BLaER1 (cell line): ENCODE measurements around the gene DNAH17.

ENCODE experiments used
- H3K27ac ChIP-seq: shearing (Covaris generic); formaldehyde crosslinking; 2 replicates; pipeline ENCODE4 v1.8.1; 2022
- H3K27me3 ChIP-seq: shearing (Covaris generic); formaldehyde crosslinking; 2 replicates; pipeline ENCODE4 v1.8.1; 2022
- H3K36me3 ChIP-seq: shearing (Covaris generic); formaldehyde crosslinking; 2 replicates; pipeline ENCODE4 v1.8.1; 2022
- H3K4me1 ChIP-seq: shearing (Covaris generic); formaldehyde crosslinking; 2 replicates; pipeline ENCODE4 v1.8.1; 2022
- H3K4me2 ChIP-seq: shearing (Covaris generic); formaldehyde crosslinking; 2 replicates; pipeline ENCODE4 v1.8.1; 2022
- H3K4me3 ChIP-seq: shearing (Covaris generic); formaldehyde crosslinking; 2 replicates; pipeline ENCODE4 v1.8.1; 2022
- H3K9ac ChIP-seq: shearing (Covaris generic); formaldehyde crosslinking; 2 replicates; pipeline ENCODE4 v1.8.1; 2022
- H3K9me3 ChIP-seq: shearing (Covaris generic); formaldehyde crosslinking; 2 replicates; pipeline ENCODE4 v1.8.1; 2022
- H4K20me1 ChIP-seq: shearing (Covaris generic); formaldehyde crosslinking; 2 replicates; pipeline ENCODE4 v1.8.1; 2022
- Cebpa-rat ChIP-seq: shearing (Covaris generic); IDR thresholded peaks from 2 replicates; pipeline ENCODE4 v1.8.1; 2022

The DNAH17 gene

GRCh38 chr17:78529251-78529650, 47.9 kb downstream of the DNAH17 start:
- no peaks in the 10 kb centered on the region for H3K27me3 ChIP-seq
- H3K4me1 ChIP-seq, result peaks cover 24% of the 10 kb centered on the region
- no peaks in the 10 kb centered on the region for H3K36me3 ChIP-seq
- H4K20me1 ChIP-seq, result no peaks in the 10 kb centered on the region
- H3K4me2 ChIP-seq, result no peak overlapping the region
- H3K9me3 ChIP-seq, result no peaks in the 10 kb centered on the region
- H3K9ac ChIP-seq, result no peak overlapping the region
- H3K27ac ChIP-seq, result no peak overlapping the region
- H3K4me3 ChIP-seq, result no peak overlapping the region
- no peak for TF ChIP-seq Cebpa-rat

GRCh38 chr17:78528541-78528940, 48.7 kb downstream of the DNAH17 start:
- Histone ChIP-seq H3K9me3 (no peaks in the 10 kb centered on the region), H3K27ac (no peak overlapping the region), H3K4me1 (peaks cover 17% of the 10 kb centered on the region), H3K4me3 (no peak overlapping the region), H4K20me1 (no peaks in the 10 kb centered on the region), H3K9ac (no peak overlapping the region), H3K36me3 (no peaks in the 10 kb centered on the region), H3K27me3 (no peaks in the 10 kb centered on the region), H3K4me2 (peak overlapping the region; percentile 45)
- TF ChIP-seq Cebpa-rat, result no peak

GRCh38 chr17:78527345-78527744, 49.9 kb downstream of the DNAH17 start:
- no peaks in the 10 kb centered on the region for H3K9me3 ChIP-seq
- no peak overlapping the region for H3K4me3 ChIP-seq
- H3K9ac ChIP-seq, result no peak overlapping the region
- H3K36me3 ChIP-seq, result no peaks in the 10 kb centered on the region
- no peak for TF ChIP-seq Cebpa-rat
- H3K27ac ChIP-seq, result no peak overlapping the region
- peaks cover 15% of the 10 kb centered on the region for H3K4me1 ChIP-seq
- no peaks in the 10 kb centered on the region for H4K20me1 ChIP-seq
- no peak overlapping the region for H3K4me2 ChIP-seq
- H3K27me3 ChIP-seq, result no peaks in the 10 kb centered on the region

GRCh38 chr17:78526231-78527025, 50.8 kb downstream of the DNAH17 start:
- Histone ChIP-seq H3K4me2 (no peak overlapping the region), H3K36me3 (no peaks in the 10 kb centered on the region), H3K9ac (no peak overlapping the region), H3K27ac (no peak overlapping the region), H4K20me1 (no peaks in the 10 kb centered on the region), H3K27me3 (no peaks in the 10 kb centered on the region), H3K4me3 (no peak overlapping the region), H3K9me3 (no peaks in the 10 kb centered on the region), H3K4me1 (peaks cover 15% of the 10 kb centered on the region)
- TF ChIP-seq Cebpa-rat, result no peak

GRCh38 chr17:78525511-78526160, 51.6 kb downstream of the DNAH17 start:
- TF ChIP-seq Cebpa-rat, result no peak
- H3K4me1 ChIP-seq, result peaks cover 15% of the 10 kb centered on the region
- no peak overlapping the region for H3K4me3 ChIP-seq
- no peaks in the 10 kb centered on the region for H3K36me3 ChIP-seq
- no peak overlapping the region for H3K9ac ChIP-seq
- no peak overlapping the region for H3K4me2 ChIP-seq
- no peaks in the 10 kb centered on the region for H4K20me1 ChIP-seq
- no peaks in the 10 kb centered on the region for H3K9me3 ChIP-seq
- no peak overlapping the region for H3K27ac ChIP-seq
- no peaks in the 10 kb centered on the region for H3K27me3 ChIP-seq

- Histone ChIP-seq H4K20me1 (no peaks in the 10 kb centered on the region), H3K4me3 (no peak overlapping the region), H3K4me2 (no peak overlapping the region), H3K27me3 (no peaks in the 10 kb centered on the region), H3K9ac (no peak overlapping the region), H3K9me3 (no peaks in the 10 kb centered on the region), H3K27ac (no peak overlapping the region), H3K4me1 (peaks cover 15% of the 10 kb centered on the region), H3K36me3 (no peaks in the 10 kb centered on the region)
- no peak for TF ChIP-seq Cebpa-rat
Measured at GRCh38 chr17:78524870-78525510, 52.2 kb downstream of the DNAH17 start.

GRCh38 chr17:78523934-78524655, 53.1 kb downstream of the DNAH17 start:
- Histone ChIP-seq H3K4me3 (no peak overlapping the region), H3K4me2 (no peak overlapping the region), H3K4me1 (peaks cover 14% of the 10 kb centered on the region), H3K9ac (no peak overlapping the region), H3K36me3 (no peaks in the 10 kb centered on the region), H3K27me3 (no peaks in the 10 kb centered on the region), H4K20me1 (no peaks in the 10 kb centered on the region), H3K27ac (no peak overlapping the region), H3K9me3 (no peaks in the 10 kb centered on the region)
- TF ChIP-seq Cebpa-rat, result no peak

- H3K9me3 ChIP-seq, result no peaks in the 10 kb centered on the region
- no peaks in the 10 kb centered on the region for H3K4me1 ChIP-seq
- no peaks in the 10 kb centered on the region for H3K27me3 ChIP-seq
- H3K9ac ChIP-seq, result no peak overlapping the region
- H3K27ac ChIP-seq, result no peak overlapping the region
- TF ChIP-seq Cebpa-rat, result no peak
- H3K36me3 ChIP-seq, result no peaks in the 10 kb centered on the region
- no peak overlapping the region for H3K4me2 ChIP-seq
- no peaks in the 10 kb centered on the region for H4K20me1 ChIP-seq
- no peak overlapping the region for H3K4me3 ChIP-seq
Measured at GRCh38 chr17:78522031-78522809, 55.0 kb downstream of the DNAH17 start.

GRCh38 chr17:78517421-78517820, 59.8 kb downstream of the DNAH17 start:
- TF ChIP-seq Cebpa-rat, result no peak
- Histone ChIP-seq H3K9ac (no peak overlapping the region), H3K9me3 (no peaks in the 10 kb centered on the region), H3K27ac (no peak overlapping the region), H3K36me3 (no peaks in the 10 kb centered on the region), H3K4me2 (no peak overlapping the region), H4K20me1 (no peaks in the 10 kb centered on the region), H3K4me1 (no peaks in the 10 kb centered on the region), H3K4me3 (no peak overlapping the region), H3K27me3 (no peaks in the 10 kb centered on the region)
